Activated CD4-positive, CD25-positive, alpha-beta regulatory T cell treated with anti-CD3 and anti-CD28 coated beads, Interleukin-2, amount 50 U/mL, for 24 hours (primary cell): ENCODE measurements around the gene TRIM8.

ENCODE experiments used
- ATAC-seq, 2 donors: fragments of 150-1000 bp; cut with Tn5 transposase; one replicate each; pipeline ENCODE4 v1.10.0; 2021; ENCODE audit warnings: mild to moderate bottlenecking in 1 of 2, moderate library complexity in 1 of 2

TRIM8 gene

GRCh38 chr10:102616066-102616770 lies 28.1 kb upstream of the TRIM8 start:
- no peak for ATAC-seq

GRCh38 chr10:102617041-102617440 lies 27.2 kb upstream of the TRIM8 start:
- ATAC-seq, result no peak

GRCh38 chr10:102617816-102618215 lies 26.5 kb upstream of the TRIM8 start:
- ATAC-seq, result no peak

- no peak for ATAC-seq
Observed at GRCh38 chr10:102619281-102619981, 24.8 kb upstream of the TRIM8 start.

GRCh38 chr10:102620138-102620590 lies 24.1 kb upstream of the TRIM8 start:
- no peak for ATAC-seq

- no peak for ATAC-seq
Observed at GRCh38 chr10:102620591-102621442, 23.5 kb upstream of the TRIM8 start.

- peak; percentile 36 to 56 for ATAC-seq
Observed at GRCh38 chr10:102621443-102622325, 22.6 kb upstream of the TRIM8 start.

- no peak for ATAC-seq
Observed at GRCh38 chr10:102624094-102624493, 20.2 kb upstream of the TRIM8 start.

GRCh38 chr10:102624751-102625645 lies 19.3 kb upstream of the TRIM8 start:
- no peak for ATAC-seq

GRCh38 chr10:102626026-102626685 lies 18.1 kb upstream of the TRIM8 start:
- ATAC-seq, result no peak

GRCh38 chr10:102627291-102627735 lies 17.0 kb upstream of the TRIM8 start:
- ATAC-seq, result no peak

GRCh38 chr10:102627736-102628293 lies 16.5 kb upstream of the TRIM8 start:
- no peak for ATAC-seq

GRCh38 chr10:102628451-102628911 lies 15.8 kb upstream of the TRIM8 start:
- ATAC-seq, result no peak

GRCh38 chr10:102629661-102630614 lies 14.3 kb upstream of the TRIM8 start:
- no peak for ATAC-seq

GRCh38 chr10:102630663-102631062 lies 13.6 kb upstream of the TRIM8 start:
- no peak for ATAC-seq

- no peak for ATAC-seq
Observed at GRCh38 chr10:102631525-102632393, 12.5 kb upstream of the TRIM8 start.

GRCh38 chr10:102632394-102633111 lies 11.7 kb upstream of the TRIM8 start:
- peak in 1 of 2 donors; percentile 25 for ATAC-seq
